ENCODE results near the gene TERT. TPM values are rescaled to one million over a fixed set of nuclear protein-coding genes. Genes with fewer than 3 reads are reported as not detected.

The TERT gene
- total and polyA plus RNA-seq, 2 experiments from 2014 or later, result 0.08 TPM; not detected in 1

- DNase-seq (ENCODE audit: low spot score), result no peak
- Histone ChIP-seq H3K27ac (no peak overlapping the region), H3K36me3 (replicated peaks; ENCODE audit: insufficient read depth, low read depth) (no peaks in the 10 kb centered on the region), H3K4me1 (ENCODE audit: insufficient read depth) (peaks cover 6% of the 10 kb centered on the region), H4K20me1 (ENCODE audit: insufficient read depth, poor library complexity, severe bottlenecking) (no peaks in the 10 kb centered on the region), H3K4me3 (no peak overlapping the region), H3K9me3 (ENCODE audit: low read depth) (no peaks in the 10 kb centered on the region), H3K4me2 (no peak overlapping the region), H3K79me2 (no peaks in the 10 kb centered on the region), H2AFZ (no peak overlapping the region), H3K9me2 (replicated peaks; ENCODE audit: insufficient read depth) (no peaks in the 10 kb centered on the region), H3K27me3 (no peaks in the 10 kb centered on the region)
- 96% methylated on average over 11 of the region's 11 CpGs for WGBS (ENCODE audit: low lambda C conversion rate, missing lambda C conversion rate)
- no peak for TF ChIP-seq CTCF (IDR thresholded peaks at IDR 0.05; ENCODE audit: poor library complexity)
- no peak for TF ChIP-seq EZH2phosphoT487 (IDR thresholded peaks at IDR 0.05; ENCODE audit: low read depth, severe bottlenecking, unreplicated experiment)
- no peak for TF ChIP-seq EZH2 (IDR thresholded peaks at IDR 0.05; ENCODE audit: borderline replicate concordance)
Observed at GRCh38 chr5:1331861-1332405, 37.1 kb upstream of the TERT start.

- no peaks in the 10 kb centered on the region for H3K9me2 ChIP-seq (replicated peaks; ENCODE audit: insufficient read depth)
- no peaks in the 10 kb centered on the region for H4K20me1 ChIP-seq (ENCODE audit: insufficient read depth, poor library complexity, severe bottlenecking)
- no peaks in the 10 kb centered on the region for H3K36me3 ChIP-seq (replicated peaks; ENCODE audit: insufficient read depth, low read depth)
- H3K4me2 ChIP-seq, result no peak overlapping the region
- H3K9me3 ChIP-seq (ENCODE audit: low read depth), result no peaks in the 10 kb centered on the region
- H3K27me3 ChIP-seq, result no peaks in the 10 kb centered on the region
- 96% methylated on average over 35 of the region's 35 CpGs for WGBS (ENCODE audit: low lambda C conversion rate, missing lambda C conversion rate)
- DNase-seq (ENCODE audit: low spot score), result no peak
- no peak for TF ChIP-seq CTCF (IDR thresholded peaks at IDR 0.05; ENCODE audit: poor library complexity)
- no peak for TF ChIP-seq EZH2 (IDR thresholded peaks at IDR 0.05; ENCODE audit: borderline replicate concordance)
- TF ChIP-seq EZH2phosphoT487 (IDR thresholded peaks at IDR 0.05; ENCODE audit: low read depth, severe bottlenecking, unreplicated experiment), result no peak
- no peak overlapping the region for H2AFZ ChIP-seq
- H3K27ac ChIP-seq, result no peak overlapping the region
- no peaks in the 10 kb centered on the region for H3K79me2 ChIP-seq
- H3K4me1 ChIP-seq (ENCODE audit: insufficient read depth), result peaks cover 6% of the 10 kb centered on the region
- H3K4me3 ChIP-seq, result no peak overlapping the region
Observed at GRCh38 chr5:1330847-1331831, 36.3 kb upstream of the TERT start.

GRCh38 chr5:1330146-1330846 lies 35.4 kb upstream of the TERT start:
- Histone ChIP-seq H2AFZ (no peak overlapping the region), H3K36me3 (replicated peaks; ENCODE audit: insufficient read depth, low read depth) (no peaks in the 10 kb centered on the region), H3K27me3 (no peaks in the 10 kb centered on the region), H3K9me2 (replicated peaks; ENCODE audit: insufficient read depth) (no peaks in the 10 kb centered on the region), H4K20me1 (ENCODE audit: insufficient read depth, poor library complexity, severe bottlenecking) (no peaks in the 10 kb centered on the region), H3K27ac (no peak overlapping the region), H3K4me3 (no peak overlapping the region), H3K9me3 (ENCODE audit: low read depth) (no peaks in the 10 kb centered on the region), H3K4me1 (ENCODE audit: insufficient read depth) (peaks cover 6% of the 10 kb centered on the region), H3K79me2 (no peaks in the 10 kb centered on the region), H3K4me2 (no peak overlapping the region)
- TF ChIP-seq EZH2phosphoT487 (IDR thresholded peaks at IDR 0.05; ENCODE audit: low read depth, severe bottlenecking, unreplicated experiment) (no peak), CTCF (IDR thresholded peaks at IDR 0.05; ENCODE audit: poor library complexity) (no peak), EZH2 (IDR thresholded peaks at IDR 0.05; ENCODE audit: borderline replicate concordance) (no peak)
- WGBS (ENCODE audit: low lambda C conversion rate, missing lambda C conversion rate), result 95% methylated on average over 23 of the region's 23 CpGs
- no peak for DNase-seq (ENCODE audit: low spot score)

Measured in hepatocyte (in vitro differentiated cells).